ENCODE measurements around the gene GIT2.
A peak's percentile ranks its signal among the peaks of the same experiment; 100 is the strongest.
"Not testable (repeated sequence)": the region's sequence is repeated elsewhere in the genome, so short reads cannot be mapped to it uniquely, and the experiment has no call there.

Gene GIT2

GRCh38 chr12:109996483-109996853, 300 bp upstream of the GIT2 start:
- WGBS, 2 experiments, result 49 to 50% methylated on average over 2 of the region's 2 CpGs
- H3K4me3 ChIP-seq (ENCODE audit: insufficient read depth, low read depth, low read length), result peak overlapping the region; percentile 80

GRCh38 chr12:109995361-109995685, 845 bp downstream of the GIT2 start:
- Histone ChIP-seq H3K4me1 (ENCODE audit: control insufficient read depth, insufficient read depth, low read length) (peaks cover 13% of the 10 kb centered on the region), H3K27me3 (ENCODE audit: control insufficient read depth, insufficient read depth, low read length, poor library complexity, severe bottlenecking) (peaks cover 9% of the 10 kb centered on the region), H3K9me3 (ENCODE audit: control insufficient read depth, low read length) (no peaks in the 10 kb centered on the region), H3K4me3 (ENCODE audit: insufficient read depth, low read depth, low read length) (peak overlapping the region; percentile 80), H3K36me3 (ENCODE audit: control insufficient read depth, insufficient read depth, low read length) (no peaks in the 10 kb centered on the region), H3K27ac (ENCODE audit: insufficient read depth, low read depth, low read length, poor library complexity, severe bottlenecking) (no peak overlapping the region)
- WGBS, 2 experiments, result 32 to 33% methylated on average over 6 of the region's 6 CpGs

More at GRCh38 chr12:109996483-109996853, 300 bp upstream of the GIT2 start:
- H3K27ac ChIP-seq (ENCODE audit: insufficient read depth, low read depth, low read length, poor library complexity, severe bottlenecking), result no peak overlapping the region
- H3K27me3 ChIP-seq (ENCODE audit: control insufficient read depth, insufficient read depth, low read length, poor library complexity, severe bottlenecking), result peaks cover 16% of the 10 kb centered on the region
- H3K9me3 ChIP-seq (ENCODE audit: control insufficient read depth, low read length), result no peaks in the 10 kb centered on the region
- H3K36me3 ChIP-seq (ENCODE audit: control insufficient read depth, insufficient read depth, low read length), result no peaks in the 10 kb centered on the region
- H3K4me1 ChIP-seq (ENCODE audit: control insufficient read depth, insufficient read depth, low read length), result peaks cover 13% of the 10 kb centered on the region

GRCh38 chr12:109994401-109995175, 1.6 kb downstream of the GIT2 start:
- 85 to 93% methylated on average over 5 to 6 of the region's 6 CpGs for WGBS, 2 experiments
- no peaks in the 10 kb centered on the region for H3K9me3 ChIP-seq (ENCODE audit: control insufficient read depth, low read length)
- H3K4me3 ChIP-seq (ENCODE audit: insufficient read depth, low read depth, low read length), result peak overlapping the region; percentile 3
- peaks cover 2% of the 10 kb centered on the region for H3K27me3 ChIP-seq (ENCODE audit: control insufficient read depth, insufficient read depth, low read length, poor library complexity, severe bottlenecking)
- no peak overlapping the region for H3K27ac ChIP-seq (ENCODE audit: insufficient read depth, low read depth, low read length, poor library complexity, severe bottlenecking)
- no peaks in the 10 kb centered on the region for H3K36me3 ChIP-seq (ENCODE audit: control insufficient read depth, insufficient read depth, low read length)
- peaks cover 13% of the 10 kb centered on the region for H3K4me1 ChIP-seq (ENCODE audit: control insufficient read depth, insufficient read depth, low read length)

DNA sequence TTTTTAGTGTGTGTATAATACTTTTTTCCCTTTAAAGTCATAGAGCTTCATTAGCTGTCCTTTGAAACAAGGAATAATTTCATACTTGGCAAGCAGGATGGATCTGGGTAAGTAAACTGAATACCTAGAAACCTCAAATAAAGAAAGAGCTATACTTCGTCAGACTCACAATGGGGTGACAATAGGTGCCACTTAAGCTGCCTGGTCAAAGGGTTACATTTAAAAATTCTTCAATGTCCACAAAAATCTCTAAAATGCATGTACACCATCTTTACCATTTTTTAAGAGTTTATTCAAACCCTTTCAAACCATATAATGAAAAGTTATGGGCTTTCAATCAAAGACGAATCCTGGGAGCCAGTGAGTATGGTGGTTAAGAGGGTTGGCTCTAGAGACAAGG, 3.1 kb downstream of the GIT2 start:
- H3K27me3 ChIP-seq (ENCODE audit: control insufficient read depth, insufficient read depth, low read length, poor library complexity, severe bottlenecking), result no peaks in the 10 kb centered on the region
- no peaks in the 10 kb centered on the region for H3K9me3 ChIP-seq (ENCODE audit: control insufficient read depth, low read length)
- 73 to 96% methylated on average over 2 of the region's 2 CpGs for WGBS, 2 experiments
- H3K4me1 ChIP-seq (ENCODE audit: control insufficient read depth, insufficient read depth, low read length), result peaks cover 13% of the 10 kb centered on the region
- H3K36me3 ChIP-seq (ENCODE audit: control insufficient read depth, insufficient read depth, low read length), result peaks cover 2% of the 10 kb centered on the region
- H3K4me3 ChIP-seq (ENCODE audit: insufficient read depth, low read depth, low read length), result no peak overlapping the region
- H3K27ac ChIP-seq (ENCODE audit: insufficient read depth, low read depth, low read length, poor library complexity, severe bottlenecking), result no peak overlapping the region

- 94 to 99% methylated on average over 5 of the region's 5 CpGs for WGBS, 2 experiments
- Histone ChIP-seq H3K36me3 (ENCODE audit: control insufficient read depth, insufficient read depth, low read length) (peaks cover 10% of the 10 kb centered on the region), H3K27me3 (ENCODE audit: control insufficient read depth, insufficient read depth, low read length, poor library complexity, severe bottlenecking) (no peaks in the 10 kb centered on the region), H3K4me3 (ENCODE audit: insufficient read depth, low read depth, low read length) (no peak overlapping the region), H3K4me1 (ENCODE audit: control insufficient read depth, insufficient read depth, low read length) (peaks cover 13% of the 10 kb centered on the region), H3K9me3 (ENCODE audit: control insufficient read depth, low read length) (no peaks in the 10 kb centered on the region), H3K27ac (ENCODE audit: insufficient read depth, low read depth, low read length, poor library complexity, severe bottlenecking) (no peak overlapping the region)
These were observed 4.6 kb downstream of the GIT2 start for GRCh38 chr12:109991586-109991985.

GRCh38 chr12:109989380-109989779, 6.8 kb downstream of the GIT2 start:
- WGBS, 2 experiments, result 90 to 96% methylated on average over 5 of the region's 5 CpGs
- Histone ChIP-seq H3K4me3 (ENCODE audit: insufficient read depth, low read depth, low read length) (no peak overlapping the region), H3K4me1 (ENCODE audit: control insufficient read depth, insufficient read depth, low read length) (peaks cover 1% of the 10 kb centered on the region), H3K9me3 (ENCODE audit: control insufficient read depth, low read length) (no peaks in the 10 kb centered on the region), H3K36me3 (ENCODE audit: control insufficient read depth, insufficient read depth, low read length) (peaks cover 10% of the 10 kb centered on the region), H3K27me3 (ENCODE audit: control insufficient read depth, insufficient read depth, low read length, poor library complexity, severe bottlenecking) (no peaks in the 10 kb centered on the region), H3K27ac (ENCODE audit: insufficient read depth, low read depth, low read length, poor library complexity, severe bottlenecking) (no peak overlapping the region)

DNA sequence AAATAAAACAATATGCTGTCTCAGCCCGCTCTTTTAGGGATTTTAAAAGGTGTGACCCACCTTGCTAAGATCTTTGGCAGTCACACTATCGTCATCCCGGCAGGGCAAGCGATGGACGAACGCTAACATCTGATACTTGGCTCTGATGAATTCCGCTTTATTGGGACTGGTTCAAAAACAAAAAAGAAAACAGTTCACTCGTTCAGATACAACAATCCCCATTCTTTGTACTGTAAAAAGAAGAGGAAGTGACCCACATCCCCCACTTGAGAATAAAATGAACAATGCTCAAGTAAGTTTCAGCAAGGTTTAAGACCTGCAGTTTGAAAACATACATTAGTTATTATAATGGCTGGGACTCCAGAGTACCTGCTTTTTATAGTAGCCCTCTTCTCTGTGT, 7.3 kb downstream of the GIT2 start:
- 92 to 94% methylated on average over 8 of the region's 8 CpGs for WGBS, 2 experiments
- Histone ChIP-seq H3K4me3 (ENCODE audit: insufficient read depth, low read depth, low read length) (no peak overlapping the region), H3K4me1 (ENCODE audit: control insufficient read depth, insufficient read depth, low read length) (no peaks in the 10 kb centered on the region), H3K27me3 (ENCODE audit: control insufficient read depth, insufficient read depth, low read length, poor library complexity, severe bottlenecking) (no peaks in the 10 kb centered on the region), H3K9me3 (ENCODE audit: control insufficient read depth, low read length) (no peaks in the 10 kb centered on the region), H3K27ac (ENCODE audit: insufficient read depth, low read depth, low read length, poor library complexity, severe bottlenecking) (no peak overlapping the region), H3K36me3 (ENCODE audit: control insufficient read depth, insufficient read depth, low read length) (peaks cover 10% of the 10 kb centered on the region)

DNA sequence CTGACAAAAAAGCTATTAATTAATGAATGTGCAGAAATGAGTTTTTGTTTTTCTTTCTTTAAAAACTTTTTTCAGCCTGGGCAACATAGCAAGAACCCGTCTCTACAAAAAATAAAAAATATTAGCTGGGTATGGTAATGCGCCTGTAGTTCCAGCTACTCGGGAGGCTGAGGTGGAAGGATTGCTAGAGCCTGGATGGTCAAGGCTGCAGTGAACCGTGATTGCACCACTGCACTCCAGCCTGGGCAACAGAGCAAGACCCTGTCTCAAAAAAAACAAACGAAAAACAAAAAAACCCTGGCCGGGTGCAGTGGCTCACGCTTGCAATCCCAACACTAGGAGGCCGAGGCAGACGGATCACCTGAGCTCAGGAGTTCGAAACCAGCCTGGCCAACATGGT, 7.9 kb downstream of the GIT2 start:
- no peaks in the 10 kb centered on the region for H3K27me3 ChIP-seq (ENCODE audit: control insufficient read depth, insufficient read depth, low read length, poor library complexity, severe bottlenecking)
- no peaks in the 10 kb centered on the region for H3K4me1 ChIP-seq (ENCODE audit: control insufficient read depth, insufficient read depth, low read length)
- 95 to 96% methylated on average over 10 of the region's 10 CpGs for WGBS, 2 experiments
- H3K4me3 ChIP-seq (ENCODE audit: insufficient read depth, low read depth, low read length), result no peak overlapping the region
- H3K27ac ChIP-seq (ENCODE audit: insufficient read depth, low read depth, low read length, poor library complexity, severe bottlenecking), result no peak overlapping the region
- no peaks in the 10 kb centered on the region for H3K9me3 ChIP-seq (ENCODE audit: control insufficient read depth, low read length)
- H3K36me3 ChIP-seq (ENCODE audit: control insufficient read depth, insufficient read depth, low read length), result peaks cover 10% of the 10 kb centered on the region

DNA sequence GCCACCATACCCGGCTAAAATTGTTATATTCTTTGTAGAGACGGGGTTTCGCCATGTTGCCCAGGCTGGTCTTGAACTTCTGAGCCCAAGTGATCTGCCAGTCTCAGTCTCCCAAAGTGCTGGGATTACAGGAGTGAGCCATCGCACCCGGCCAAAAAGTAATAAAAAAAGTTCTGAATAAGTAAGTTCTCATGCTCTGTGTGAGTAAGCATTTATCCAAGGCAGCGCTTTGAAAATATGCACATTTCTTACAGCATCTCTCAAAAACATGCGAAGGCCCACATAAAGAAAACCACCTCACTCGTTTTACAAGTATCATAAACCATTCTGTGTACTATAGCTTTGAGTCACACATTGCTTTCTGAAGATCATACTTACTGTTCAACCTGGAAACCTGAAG, 8.6 kb downstream of the GIT2 start:
- Histone ChIP-seq H3K27ac (ENCODE audit: insufficient read depth, low read depth, low read length, poor library complexity, severe bottlenecking) (no peak overlapping the region), H3K9me3 (ENCODE audit: control insufficient read depth, low read length) (no peaks in the 10 kb centered on the region), H3K4me1 (ENCODE audit: control insufficient read depth, insufficient read depth, low read length) (no peaks in the 10 kb centered on the region), H3K36me3 (ENCODE audit: control insufficient read depth, insufficient read depth, low read length) (peaks cover 10% of the 10 kb centered on the region), H3K4me3 (ENCODE audit: insufficient read depth, low read depth, low read length) (no peak overlapping the region), H3K27me3 (ENCODE audit: control insufficient read depth, insufficient read depth, low read length, poor library complexity, severe bottlenecking) (no peaks in the 10 kb centered on the region)
- WGBS, 2 experiments, result 93 to 96% methylated on average over 8 of the region's 8 CpGs

GRCh38 chr12:109986236-109986635, 9.9 kb downstream of the GIT2 start:
- WGBS, 2 experiments, result 94 to 95% methylated on average over 16 of the region's 16 CpGs

More at GRCh38 chr12:109986236-109986635, 9.9 kb downstream of the GIT2 start:
- H3K4me3 ChIP-seq (ENCODE audit: insufficient read depth, low read depth, low read length); H3K27me3 ChIP-seq (ENCODE audit: control insufficient read depth, insufficient read depth, low read length, poor library complexity, severe bottlenecking); H3K27ac ChIP-seq (ENCODE audit: insufficient read depth, low read depth, low read length, poor library complexity, severe bottlenecking); H3K9me3 ChIP-seq (ENCODE audit: control insufficient read depth, low read length); H3K4me1 ChIP-seq (ENCODE audit: control insufficient read depth, insufficient read depth, low read length): not testable (repeated sequence)
- peaks cover 18% of the 10 kb centered on the region for H3K36me3 ChIP-seq (ENCODE audit: control insufficient read depth, insufficient read depth, low read length)

All from ectodermal cell (in vitro differentiated cells).